ENCODE data around the gene MYO1D. TPM values are rescaled to one million over a fixed set of nuclear protein-coding genes. Genes with fewer than 3 reads are reported as not detected.

Gene MYO1D
- total and polyA plus RNA-seq, 2 donors (not counting 1 experiment from before 2014, with no cell fraction given): 5.4 to 26.7 TPM

GRCh38 chr17:32475258-32475657 lies 401.7 kb downstream of the MYO1D start:
- H3K27me3 Mint-ChIP-seq: no peaks in the 10 kb centered on the region
- TF ChIP-seq CTCF (IDR thresholded peaks at IDR 0.05) (no peak), EZH2 (IDR thresholded peaks at IDR 0.05; ENCODE audit: borderline replicate concordance, insufficient read depth, low read depth, low read length, poor library complexity, severe bottlenecking) (no peak)
- Histone ChIP-seq H3K27me3 (replicated peaks in 1 of 4; ENCODE audit: control extremely low read depth in 1 of 4, control insufficient read depth in 3 of 4, insufficient read depth in 4 of 4, low read length in 3 of 4) (no peaks in the 10 kb centered on the region), H3K4me2 (replicated peaks; ENCODE audit: low read depth, low read length, poor library complexity, severe bottlenecking) (no peak overlapping the region), H3K4me3 (ENCODE audit: control extremely low read depth in 1 of 5, extremely low read depth in 1 of 5, insufficient read depth in 1 of 5, low read depth in 2 of 5, low read length in 4 of 5) (no peak overlapping the region), H3K27ac (ENCODE audit: low read length in 2 of 2) (no peak overlapping the region), H3K4me1 (ENCODE audit: control insufficient read depth in 2 of 2, insufficient read depth in 2 of 2, low read length in 2 of 2) (no peaks in the 10 kb centered on the region), H2AFZ (ENCODE audit: insufficient read depth, low read depth, low read length, poor library complexity, severe bottlenecking) (no peak overlapping the region), H4K20me1 (ENCODE audit: control insufficient read depth, insufficient read depth, low read length, poor library complexity, severe bottlenecking) (peaks cover 4% of the 10 kb centered on the region), H3K36me3 (replicated peaks in 1 of 2; ENCODE audit: control extremely low read depth in 1 of 2, control insufficient read depth in 1 of 2, extremely low read depth in 1 of 2, insufficient read depth in 2 of 2, low read length in 1 of 2) (peaks cover 10 to 83% of the 10 kb centered on the region in 2 experiments), H3K9ac (ENCODE audit: low read length) (no peak overlapping the region), H3K9me3 (ENCODE audit: control extremely low read depth in 1 of 3, control insufficient read depth in 2 of 3, insufficient read depth in 1 of 3, low read length in 2 of 3) (no peaks in the 10 kb centered on the region), H3K79me2 (ENCODE audit: control insufficient read depth, insufficient read depth, low read length) (no peaks in the 10 kb centered on the region)
- ChIA-PET CTCF (interaction anchor here (8.4 kb wide), 1 partner anchor 13 kb away, joined by 66 read pairs; no protein-coding TSS in a partner anchor), POLR2A (no interaction called here)
- H3K4me1 Mint-ChIP-seq: no peaks in the 10 kb centered on the region
- H3K4me3 Mint-ChIP-seq: no peak overlapping the region
- no peak overlapping the region for H3K27ac Mint-ChIP-seq
- ATAC-seq (ENCODE audit: low read depth) (no peak), DNase-seq (no peak)
- WGBS (ENCODE audit: insufficient coverage): 83% methylated on average over 1 of the region's 3 CpGs
- H3K9me3 Mint-ChIP-seq (ENCODE audit: insufficient read depth): no peaks in the 10 kb centered on the region
- intact Hi-C loops (cut with micrococcal nuclease): no loop called here

GRCh38 chr17:32471652-32472051 lies 405.3 kb downstream of the MYO1D start:
- ATAC-seq (ENCODE audit: low read depth) (no peak), DNase-seq (no peak)
- no peak overlapping the region for H3K4me2 ChIP-seq (replicated peaks; ENCODE audit: low read depth, low read length, poor library complexity, severe bottlenecking)
- H3K27ac ChIP-seq (ENCODE audit: low read length in 2 of 2): no peak overlapping the region
- no peak overlapping the region for H3K9ac ChIP-seq (ENCODE audit: low read length)
- Mint-ChIP-seq H3K27me3 (no peaks in the 10 kb centered on the region), H3K4me3 (no peak overlapping the region), H3K4me1 (no peaks in the 10 kb centered on the region), H3K27ac (no peak overlapping the region), H3K9me3 (ENCODE audit: insufficient read depth) (no peaks in the 10 kb centered on the region)
- peaks cover 24 to 78% of the 10 kb centered on the region in 2 experiments for H3K36me3 ChIP-seq (replicated peaks in 1 of 2; ENCODE audit: control extremely low read depth in 1 of 2, control insufficient read depth in 1 of 2, extremely low read depth in 1 of 2, insufficient read depth in 2 of 2, low read length in 1 of 2)
- H3K27me3 ChIP-seq (replicated peaks in 1 of 4; ENCODE audit: control extremely low read depth in 1 of 4, control insufficient read depth in 3 of 4, insufficient read depth in 4 of 4, low read length in 3 of 4): no peaks in the 10 kb centered on the region
- POLR2A ChIA-PET: no interaction called here
- no peak overlapping the region for H2AFZ ChIP-seq (ENCODE audit: insufficient read depth, low read depth, low read length, poor library complexity, severe bottlenecking)
- H3K4me1 ChIP-seq (ENCODE audit: control insufficient read depth in 2 of 2, insufficient read depth in 2 of 2, low read length in 2 of 2): no peaks in the 10 kb centered on the region
- intact Hi-C loops (cut with micrococcal nuclease): no loop called here
- CTCF ChIA-PET: interaction anchor here (0.7 to 8.4 kb wide), 4 partner anchors 9 to 110 kb away, joined by 3 to 66 read pairs (median 4); partner anchors contain the start of gene CDK5R1
- no peak overlapping the region for H3K4me3 ChIP-seq (ENCODE audit: control extremely low read depth in 1 of 5, extremely low read depth in 1 of 5, insufficient read depth in 1 of 5, low read depth in 2 of 5, low read length in 4 of 5)
- H4K20me1 ChIP-seq (ENCODE audit: control insufficient read depth, insufficient read depth, low read length, poor library complexity, severe bottlenecking): peaks cover 4% of the 10 kb centered on the region
- peaks cover 14% of the 10 kb centered on the region for H3K79me2 ChIP-seq (ENCODE audit: control insufficient read depth, insufficient read depth, low read length)
- 80% methylated on average over 1 of the region's 4 CpGs for WGBS (ENCODE audit: insufficient coverage)
- TF ChIP-seq CTCF (IDR thresholded peaks at IDR 0.05) (no peak), EZH2 (IDR thresholded peaks at IDR 0.05; ENCODE audit: borderline replicate concordance, insufficient read depth, low read depth, low read length, poor library complexity, severe bottlenecking) (no peak)
- no peaks in the 10 kb centered on the region for H3K9me3 ChIP-seq (ENCODE audit: control extremely low read depth in 1 of 3, control insufficient read depth in 2 of 3, insufficient read depth in 1 of 3, low read length in 2 of 3)
